HCT116 (cell line): Measurements from ENCODE around the gene CRMP1. TPM values are rescaled to one million over a fixed set of nuclear protein-coding genes. Genes with fewer than 3 reads are reported as not detected.

ENCODE experiments used
- ATAC-seq: fragments of 200-7000 bp; cut with Tn5 transposase; 2 replicates; pipeline ENCODE4 v1.9.1; 2020; ENCODE audit warnings: mild to moderate bottlenecking, moderate library complexity
- BruUV-seq: library from RNA; stranded (reverse); fragments of 400-500 nt; replicated peaks from 2 replicates; lab custom pipeline; 2021; lab: Mats Ljungman, UMichigan
- CTCF ChIA-PET: fragments of 300-600 bp; sonication (Branson Sonifier 250); formaldehyde crosslinking; loops from one replicate; lab custom pipeline; 2021; ENCODE audit warnings: antibody characterized with exemption; lab: Charles Lee
- POLR2A ChIA-PET: fragments of 300-600, 350-600 bp; sonication (Branson Sonifier 250); formaldehyde crosslinking; loops from one replicate; lab custom pipeline; 2021; ENCODE audit warnings: antibody characterized with exemption; lab: Charles Lee
- RAD21 ChIA-PET, 2 experiments: fragments of 300-600 bp; sonication (Branson Sonifier 250); formaldehyde crosslinking; loops; one replicate each; lab custom pipeline; 2023; ENCODE audit warnings: low total read pairs in 2 of 2; ENCODE audit not compliant: uncharacterized antibody in 2 of 2, unreplicated experiment in 2 of 2, low non-redundant PET in 1 of 2; lab: Charles Lee
- DNase-seq: peaks from one replicate; pipeline ENCODE4 v3.0.0-alpha.2; 2010; ENCODE audit warnings: low read depth, low spot score
- H2AFZ ChIP-seq: fragments of 200-600 bp; shearing (Covaris generic), sonication (generic); 2 replicates; pipeline ENCODE4 v1.6.1; 2017; ENCODE audit warnings: low read depth, mixed run types, mixed read lengths, antibody characterized with exemption, low read length; ENCODE audit not compliant: poor library complexity, severe bottlenecking
- H3K27ac ChIP-seq: 2 replicates; pipeline ENCODE4 v1.5.1; 2012; ENCODE audit warnings: low read depth, low read length
- H3K27me3 ChIP-seq: fragments of 200-600 bp; sonication (generic); 2 replicates; pipeline ENCODE4 v1.6.1; 2016; ENCODE audit warnings: mixed run types, low read length, mixed read lengths; ENCODE audit not compliant: insufficient read depth
- H3K36me3 ChIP-seq, 2 experiments: fragments of 200-500 bp in 1 of 2; fragments of 200-600 bp in 1 of 2; sonication (Bioruptor generic) in 1 of 2; sonication (generic) in 1 of 2; 2 replicates each; pipeline versions ENCODE4 v1.5.1 to v1.6.1; 2014 to 2016; ENCODE audit warnings: low read length in 2 of 2, inconsistent platforms in 1 of 2, mixed read lengths in 1 of 2, mixed run types in 1 of 2; ENCODE audit not compliant: insufficient read depth in 2 of 2, control insufficient read depth in 1 of 2
- H3K4me1 ChIP-seq, 2 experiments: fragments of 200-600 bp in 1 of 2; sonication (generic) in 1 of 2; 2 replicates each; pipeline versions ENCODE4 v1.5.1 to v1.6.1; 2012 to 2017; ENCODE audit warnings: low read length in 2 of 2, inconsistent platforms in 1 of 2, mild to moderate bottlenecking in 1 of 2, mixed read lengths in 1 of 2, mixed run types in 1 of 2, moderate library complexity in 1 of 2; ENCODE audit not compliant: insufficient read depth in 2 of 2, control insufficient read depth in 1 of 2
- H3K4me2 ChIP-seq: fragments of 200-600 bp; sonication (generic); 2 replicates; pipeline ENCODE4 v1.6.1; 2017; ENCODE audit warnings: mixed run types, low read length, mixed read lengths
- H3K4me3 ChIP-seq, 2 experiments: fragments of 200-600 bp in 1 of 2; sonication (generic) in 1 of 2; replicated peaks in 1 of 2; 2 replicates each; pipeline ENCODE4 v1.5.1; 2011 to 2016; ENCODE audit warnings: low read length in 2 of 2, control low read depth in 1 of 2, low read depth in 1 of 2, mild to moderate bottlenecking in 1 of 2, mixed read lengths in 1 of 2, mixed run types in 1 of 2
- H3K79me2 ChIP-seq: fragments of 200-600 bp; sonication (generic); 2 replicates; pipeline ENCODE4 v1.6.1; 2017; ENCODE audit warnings: mild to moderate bottlenecking, mixed run types, low read length, moderate library complexity, mixed read lengths; ENCODE audit not compliant: insufficient read depth
- H3K9ac ChIP-seq: fragments of 200-600 bp; sonication (generic); 2 replicates; pipeline ENCODE4 v1.6.1; 2016; ENCODE audit warnings: low read length, mixed read lengths
- H3K9me2 ChIP-seq: fragments of 200-600 bp; sonication (generic), shearing (Covaris generic); 2 replicates; pipeline ENCODE4 v1.6.1; 2017; ENCODE audit warnings: mixed run types, mild to moderate bottlenecking, moderate library complexity; ENCODE audit not compliant: insufficient read depth
- H3K9me3 ChIP-seq, 2 experiments: fragments of 200-500 bp in 1 of 2; fragments of 200-600 bp in 1 of 2; sonication (Bioruptor generic) in 1 of 2; sonication (generic) in 1 of 2; 2 replicates each; pipeline ENCODE4 v1.6.1; 2014 to 2017; ENCODE audit warnings: low read length in 2 of 2, mixed read lengths in 2 of 2, inconsistent platforms in 1 of 2, low read depth in 1 of 2, mild to moderate bottlenecking in 1 of 2, mixed run types in 1 of 2, moderate library complexity in 1 of 2; ENCODE audit not compliant: control insufficient read depth in 1 of 2, insufficient read depth in 1 of 2
- H4K20me1 ChIP-seq: fragments of 200-600 bp; sonication (generic), shearing (Covaris generic); 2 replicates; pipeline ENCODE4 v1.6.1; 2017; ENCODE audit warnings: mixed run types, mild to moderate bottlenecking, moderate library complexity; ENCODE audit not compliant: insufficient read depth
- CTCF ChIP-seq, 3 experiments: fragments of 200-600 bp in 1 of 3; sonication (generic) in 1 of 3; IDR thresholded peaks in 2 of 3; conservative IDR thresholded peaks in 1 of 3; 2 replicates each; pipeline ENCODE4 v1.5.1; 2012 to 2017; ENCODE audit warnings: low read depth in 2 of 3, low read length in 2 of 3, antibody characterized with exemption in 1 of 3, borderline replicate concordance in 1 of 3, control low read depth in 1 of 3, mild to moderate bottlenecking in 1 of 3, mixed read lengths in 1 of 3, mixed run types in 1 of 3, moderate library complexity in 1 of 3; ENCODE audit not compliant: insufficient read depth in 1 of 3
- ELF1 ChIP-seq: IDR thresholded peaks from 2 replicates; pipeline ENCODE4 v1.6.1; 2012; ENCODE audit warnings: low read depth, borderline replicate concordance
- EZH2phosphoT487 ChIP-seq: fragments of 200-600 bp; IDR thresholded peaks from 2 replicates; pipeline ENCODE4 v1.6.1; 2018; ENCODE audit warnings: antibody characterized with exemption, borderline replicate concordance
- RAD21 ChIP-seq: IDR thresholded peaks from 2 replicates; pipeline ENCODE4 v1.6.1; 2012; ENCODE audit warnings: low read depth, mild to moderate bottlenecking
- SIN3A ChIP-seq: IDR thresholded peaks from 2 replicates; pipeline ENCODE4 v1.6.1; 2012; ENCODE audit warnings: low read depth
- TCF7L2 ChIP-seq: IDR thresholded peaks from 2 replicates; pipeline ENCODE4 v1.7.0; 2011; ENCODE audit warnings: borderline replicate concordance, inconsistent platforms; ENCODE audit not compliant: insufficient read depth, insufficient read length; ENCODE audit errors: extremely low read depth
- intact Hi-C: fragments of 100-400 bp; cut with micrococcal nuclease; formaldehyde crosslinking; loops from 2 replicates; pipeline ENCODE4 v1.10.0; 2022
- total RNA-seq: library from RNA; stranded (reverse); gene quantifications from one replicate; pipeline ENCODE4 v1.2.1, GENCODE V29; 2021; ENCODE audit not compliant: unreplicated experiment
- TF ChIP-seq, protein P1 (sequence below): IDR thresholded peaks from 2 replicates; pipeline ENCODE4 v1.6.1; 2011; ENCODE audit warnings: mild to moderate bottlenecking, low read length, moderate library complexity; ENCODE audit not compliant: insufficient replicate concordance; ENCODE audit errors: extremely low read depth

The CRMP1 gene
- total RNA-seq, 1 experiment from 2014 or later: not detected

GRCh38 chr4:5808081-5808741, 84.7 kb downstream of the CRMP1 start:
- POLR2A ChIA-PET: no interaction called here
- no peaks in the 10 kb centered on the region for H3K9me2 ChIP-seq
- TF ChIP-seq EZH2phosphoT487 (no peak), TCF7L2 (no peak), ELF1 (no peak), SIN3A (no peak), RAD21 (no peak)
- TF ChIP-seq, protein P1, sequence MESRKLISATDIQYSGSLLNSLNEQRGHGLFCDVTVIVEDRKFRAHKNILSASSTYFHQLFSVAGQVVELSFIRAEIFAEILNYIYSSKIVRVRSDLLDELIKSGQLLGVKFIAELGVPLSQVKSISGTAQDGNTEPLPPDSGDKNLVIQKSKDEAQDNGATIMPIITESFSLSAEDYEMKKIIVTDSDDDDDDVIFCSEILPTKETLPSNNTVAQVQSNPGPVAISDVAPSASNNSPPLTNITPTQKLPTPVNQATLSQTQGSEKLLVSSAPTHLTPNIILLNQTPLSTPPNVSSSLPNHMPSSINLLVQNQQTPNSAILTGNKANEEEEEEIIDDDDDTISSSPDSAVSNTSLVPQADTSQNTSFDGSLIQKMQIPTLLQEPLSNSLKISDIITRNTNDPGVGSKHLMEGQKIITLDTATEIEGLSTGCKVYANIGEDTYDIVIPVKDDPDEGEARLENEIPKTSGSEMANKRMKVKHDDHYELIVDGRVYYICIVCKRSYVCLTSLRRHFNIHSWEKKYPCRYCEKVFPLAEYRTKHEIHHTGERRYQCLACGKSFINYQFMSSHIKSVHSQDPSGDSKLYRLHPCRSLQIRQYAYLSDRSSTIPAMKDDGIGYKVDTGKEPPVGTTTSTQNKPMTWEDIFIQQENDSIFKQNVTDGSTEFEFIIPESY: no peak
- H3K4me2 ChIP-seq: no peak overlapping the region
- intact Hi-C loops: no loop called here
- no peaks in the 10 kb centered on the region for H3K4me1 ChIP-seq
- BruUV-seq: no TSS peak
- no peaks in the 10 kb centered on the region for H3K79me2 ChIP-seq
- H4K20me1 ChIP-seq: no peaks in the 10 kb centered on the region
- no peaks in the 10 kb centered on the region for H3K36me3 ChIP-seq
- H3K9ac ChIP-seq: no peak overlapping the region
- no peaks in the 10 kb centered on the region for H3K9me3 ChIP-seq
- H3K4me3 ChIP-seq: no peak overlapping the region
- H3K27ac ChIP-seq: no peak overlapping the region
- CTCF ChIA-PET: interaction anchor here (0.8 to 2.7 kb wide), 2 partner anchors 13 to 132 kb away, joined by 3 to 14 read pairs; no protein-coding TSS in a partner anchor
- DNase-seq: no peak
- no peak overlapping the region for H2AFZ ChIP-seq
- ATAC-seq: no peak
- H3K27me3 ChIP-seq: no peaks in the 10 kb centered on the region
- RAD21 ChIA-PET: no interaction called here

DNA sequence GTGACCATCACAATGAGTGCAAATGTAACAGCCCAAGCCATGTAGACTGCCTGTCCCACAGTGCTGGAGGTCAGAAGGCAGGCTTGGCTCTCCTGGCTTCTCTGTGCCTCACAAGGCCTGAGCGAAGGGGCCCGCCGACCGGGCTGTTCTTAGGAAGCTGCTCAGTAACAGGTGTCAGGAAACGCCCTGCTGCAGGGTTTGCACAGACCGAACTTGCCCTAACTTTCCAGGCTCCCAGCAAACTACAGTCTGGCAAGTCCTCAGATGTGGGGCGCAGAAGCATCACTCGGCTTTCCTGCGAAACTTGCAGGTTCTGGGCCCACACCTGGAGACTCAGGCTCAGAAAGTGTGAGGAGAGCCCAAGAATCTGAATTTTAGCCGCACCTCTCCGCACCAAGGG, 87.6 kb downstream of the CRMP1 start:
- Histone ChIP-seq H4K20me1 (no peaks in the 10 kb centered on the region), H3K4me3 (no peak overlapping the region), H3K9me3 (no peaks in the 10 kb centered on the region), H3K27me3 (no peaks in the 10 kb centered on the region), H3K9me2 (no peaks in the 10 kb centered on the region), H2AFZ (no peak overlapping the region), H3K4me1 (no peaks in the 10 kb centered on the region), H3K9ac (no peak overlapping the region), H3K4me2 (no peak overlapping the region), H3K27ac (no peak overlapping the region), H3K79me2 (no peaks in the 10 kb centered on the region), H3K36me3 (no peaks in the 10 kb centered on the region)
- POLR2A ChIA-PET: no interaction called here
- intact Hi-C loops: no loop called here
- no peak for ATAC-seq
- no peak for DNase-seq
- TF ChIP-seq CTCF (IDR thresholded peaks at IDR 0.05 in 2 of 3, conservative IDR thresholded peaks at IDR 0.05 in 1 of 3; ENCODE audit: borderline replicate concordance in 1 of 3, insufficient read depth in 1 of 3, low read depth in 2 of 3, low read length in 2 of 3) (no peak), TCF7L2 (no peak)
- no TSS peak for BruUV-seq
- RAD21 ChIA-PET: no interaction called here
- CTCF ChIA-PET: interaction anchor here (2.9 kb wide), 1 partner anchor 8 kb away, joined by 19 read pairs; no protein-coding TSS in a partner anchor
